Measurements from ENCODE around the gene ADAMTS10.

ADAMTS10 gene

GRCh38 chr19:8550070-8550469 lies 60.4 kb downstream of the ADAMTS10 start:
- H3K9me3 ChIP-seq (ENCODE audit: control insufficient read depth in 1 of 2, low read length in 2 of 2) = no peaks in the 10 kb centered on the region
- no peak overlapping the region for H3K27ac ChIP-seq (ENCODE audit: low read length)
- no peak overlapping the region for H3K4me3 ChIP-seq (ENCODE audit: low read depth in 1 of 2, low read length in 2 of 2)
- no peaks in the 10 kb centered on the region for H3K27me3 ChIP-seq (ENCODE audit: low read depth, low read length)
- peaks cover 4 to 30% of the 10 kb centered on the region in 2 donors for H3K36me3 ChIP-seq (ENCODE audit: control insufficient read depth in 1 of 2, insufficient read depth in 2 of 2, low read length in 2 of 2)
- no peaks in the 10 kb centered on the region for H3K4me1 ChIP-seq (ENCODE audit: control insufficient read depth in 1 of 2, insufficient read depth in 2 of 2, low read length in 2 of 2)

GRCh38 chr19:8545743-8546142 lies 64.8 kb downstream of the ADAMTS10 start:
- H3K36me3 ChIP-seq (ENCODE audit: control insufficient read depth in 1 of 2, insufficient read depth in 2 of 2, low read length in 2 of 2) = peaks cover 4 to 31% of the 10 kb centered on the region in 2 donors
- no peak overlapping the region for H3K4me3 ChIP-seq (ENCODE audit: low read depth in 1 of 2, low read length in 2 of 2)
- H3K4me1 ChIP-seq (ENCODE audit: control insufficient read depth in 1 of 2, insufficient read depth in 2 of 2, low read length in 2 of 2) = no peaks in the 10 kb centered on the region
- no peak overlapping the region for H3K27ac ChIP-seq (ENCODE audit: low read length)
- H3K9me3 ChIP-seq (ENCODE audit: control insufficient read depth in 1 of 2, low read length in 2 of 2) = no peaks in the 10 kb centered on the region
- no peaks in the 10 kb centered on the region for H3K27me3 ChIP-seq (ENCODE audit: low read depth, low read length)

- Histone ChIP-seq H3K4me3 (ENCODE audit: low read depth in 1 of 2, low read length in 2 of 2) (no peak overlapping the region), H3K27me3 (ENCODE audit: low read depth, low read length) (no peaks in the 10 kb centered on the region), H3K9me3 (ENCODE audit: control insufficient read depth in 1 of 2, low read length in 2 of 2) (no peaks in the 10 kb centered on the region), H3K27ac (ENCODE audit: low read length) (no peak overlapping the region), H3K36me3 (ENCODE audit: control insufficient read depth in 1 of 2, insufficient read depth in 2 of 2, low read length in 2 of 2) (peaks cover 4 to 27% of the 10 kb centered on the region in 2 donors), H3K4me1 (ENCODE audit: control insufficient read depth in 1 of 2, insufficient read depth in 2 of 2, low read length in 2 of 2) (no peaks in the 10 kb centered on the region)
These were observed 66.3 kb downstream of the ADAMTS10 start for GRCh38 chr19:8544168-8544567.

- Histone ChIP-seq H3K27ac (ENCODE audit: low read length) (no peak overlapping the region), H3K27me3 (ENCODE audit: low read depth, low read length) (no peaks in the 10 kb centered on the region), H3K9me3 (ENCODE audit: control insufficient read depth in 1 of 2, low read length in 2 of 2) (no peaks in the 10 kb centered on the region), H3K36me3 (ENCODE audit: control insufficient read depth in 1 of 2, insufficient read depth in 2 of 2, low read length in 2 of 2) (peaks cover 0 to 6% of the 10 kb centered on the region in 2 donors), H3K4me3 (ENCODE audit: low read depth in 1 of 2, low read length in 2 of 2) (no peak overlapping the region), H3K4me1 (ENCODE audit: control insufficient read depth in 1 of 2, insufficient read depth in 2 of 2, low read length in 2 of 2) (no peaks in the 10 kb centered on the region)
These were observed 70.8 kb downstream of the ADAMTS10 start for GRCh38 chr19:8539621-8540149.

DNA sequence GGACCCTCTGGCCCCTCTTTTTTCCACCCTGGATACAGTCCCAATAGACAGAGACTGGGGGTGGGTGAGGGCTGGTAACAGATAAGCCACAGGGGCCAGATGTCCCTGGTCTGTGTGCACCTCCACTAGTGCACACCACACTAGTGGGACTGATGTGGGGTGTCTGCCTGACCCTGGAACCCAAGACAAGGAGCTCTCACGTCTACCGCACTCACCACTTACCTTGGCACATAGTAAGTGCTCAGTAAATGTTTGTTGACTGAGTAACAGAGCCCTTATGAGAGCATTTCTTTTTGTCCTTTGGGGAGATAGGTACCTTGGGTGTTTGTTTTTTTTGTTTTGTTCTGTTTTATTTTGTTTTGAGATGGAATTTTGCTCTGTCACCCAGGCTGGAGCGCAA lies 73.4 kb downstream of the ADAMTS10 start:
- no peaks in the 10 kb centered on the region for H3K4me1 ChIP-seq (ENCODE audit: control insufficient read depth in 1 of 2, insufficient read depth in 2 of 2, low read length in 2 of 2)
- H3K9me3 ChIP-seq (ENCODE audit: control insufficient read depth in 1 of 2, low read length in 2 of 2) = no peaks in the 10 kb centered on the region
- H3K27me3 ChIP-seq (ENCODE audit: low read depth, low read length) = no peaks in the 10 kb centered on the region
- H3K27ac ChIP-seq (ENCODE audit: low read length) = no peak overlapping the region
- no peak overlapping the region for H3K4me3 ChIP-seq (ENCODE audit: low read depth in 1 of 2, low read length in 2 of 2)
- peaks cover 0 to 6% of the 10 kb centered on the region in 2 donors for H3K36me3 ChIP-seq (ENCODE audit: control insufficient read depth in 1 of 2, insufficient read depth in 2 of 2, low read length in 2 of 2)

- no peak overlapping the region for H3K4me3 ChIP-seq (ENCODE audit: low read depth in 1 of 2, low read length in 2 of 2)
- no peaks in the 10 kb centered on the region for H3K4me1 ChIP-seq (ENCODE audit: control insufficient read depth in 1 of 2, insufficient read depth in 2 of 2, low read length in 2 of 2)
- no peak overlapping the region for H3K27ac ChIP-seq (ENCODE audit: low read length)
- no peaks in the 10 kb centered on the region for H3K9me3 ChIP-seq (ENCODE audit: control insufficient read depth in 1 of 2, low read length in 2 of 2)
- no peaks in the 10 kb centered on the region for H3K36me3 ChIP-seq (ENCODE audit: control insufficient read depth in 1 of 2, insufficient read depth in 2 of 2, low read length in 2 of 2)
- no peaks in the 10 kb centered on the region for H3K27me3 ChIP-seq (ENCODE audit: low read depth, low read length)
These were observed 74.2 kb downstream of the ADAMTS10 start for GRCh38 chr19:8536282-8536681.

DNA sequence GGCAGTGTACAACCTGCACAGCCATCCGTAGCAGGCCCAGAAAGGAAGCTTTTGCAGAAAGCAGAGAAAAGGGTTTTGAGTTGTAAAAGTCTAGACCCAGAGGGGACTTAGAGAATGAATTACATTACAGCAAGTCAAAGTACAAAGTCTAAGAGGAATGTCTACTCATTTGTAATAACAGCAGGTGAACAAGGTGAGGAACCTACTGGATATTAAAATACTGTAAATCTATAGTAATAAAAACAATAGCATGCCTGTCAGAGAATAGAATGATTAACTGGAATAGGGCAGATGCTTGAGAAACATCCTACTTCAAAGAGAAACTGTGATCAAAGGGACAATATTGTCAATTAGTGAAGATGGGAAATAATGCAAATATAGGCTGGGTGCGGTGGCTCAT lies 78.3 kb downstream of the ADAMTS10 start:
- H3K27ac ChIP-seq (ENCODE audit: low read length) = no peak overlapping the region
- no peaks in the 10 kb centered on the region for H3K27me3 ChIP-seq (ENCODE audit: low read depth, low read length)
- no peak overlapping the region for H3K4me3 ChIP-seq (ENCODE audit: low read depth in 1 of 2, low read length in 2 of 2)
- H3K36me3 ChIP-seq (ENCODE audit: control insufficient read depth in 1 of 2, insufficient read depth in 2 of 2, low read length in 2 of 2) = peaks cover under 1 to 13% of the 10 kb centered on the region in 2 donors
- H3K9me3 ChIP-seq (ENCODE audit: control insufficient read depth in 1 of 2, low read length in 2 of 2) = no peaks in the 10 kb centered on the region
- H3K4me1 ChIP-seq (ENCODE audit: control insufficient read depth in 1 of 2, insufficient read depth in 2 of 2, low read length in 2 of 2) = peaks cover 0 to 3% of the 10 kb centered on the region in 2 donors

DNA sequence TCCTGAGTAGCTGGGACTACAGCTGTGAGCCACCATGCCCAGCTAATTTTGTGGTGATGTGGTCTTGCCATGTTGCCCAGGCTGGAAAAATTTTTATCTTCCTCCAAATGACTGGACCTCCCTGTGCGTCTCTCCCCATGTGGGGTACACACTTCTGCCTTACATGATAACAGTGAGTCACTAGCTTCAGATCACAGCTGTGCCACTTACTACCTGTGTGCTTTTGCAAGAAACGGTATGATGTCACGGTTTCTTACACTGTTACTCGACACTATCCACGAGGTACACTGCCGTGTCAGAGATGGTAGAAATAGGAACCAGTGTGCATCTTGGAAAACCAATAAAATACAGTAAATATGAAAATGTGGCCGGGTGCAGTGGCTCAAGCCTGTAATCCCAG lies 79.0 kb downstream of the ADAMTS10 start:
- Histone ChIP-seq H3K4me1 (ENCODE audit: control insufficient read depth in 1 of 2, insufficient read depth in 2 of 2, low read length in 2 of 2) (peaks cover 3 to 7% of the 10 kb centered on the region in 2 donors), H3K4me3 (ENCODE audit: low read depth in 1 of 2, low read length in 2 of 2) (no peak overlapping the region), H3K9me3 (ENCODE audit: control insufficient read depth in 1 of 2, low read length in 2 of 2) (no peaks in the 10 kb centered on the region), H3K27me3 (ENCODE audit: low read depth, low read length) (no peaks in the 10 kb centered on the region), H3K36me3 (ENCODE audit: control insufficient read depth in 1 of 2, insufficient read depth in 2 of 2, low read length in 2 of 2) (peaks cover 7 to 13% of the 10 kb centered on the region in 2 donors), H3K27ac (ENCODE audit: low read length) (no peak overlapping the region)

Data from muscle layer of duodenum (tissue), 2 donors.